Fibroblast of skin of left biceps (primary cell): ENCODE measurements around the gene ABHD12.

ENCODE experiments used
- DNase-seq, 2 experiments: peaks; one replicate each; pipeline ENCODE4 v3.0.0-alpha.2; 2013; ENCODE audit warnings: low read depth in 2 of 2

The ABHD12 gene

GRCh38 chr20:25289886-25290597 lies 100.6 kb downstream of the ABHD12 start:
- DNase-seq: no peak

- no peak for DNase-seq
Observed at GRCh38 chr20:25288291-25289181, 102.1 kb downstream of the ABHD12 start.

GRCh38 chr20:25287631-25288290 lies 102.9 kb downstream of the ABHD12 start:
- no peak for DNase-seq

- DNase-seq: no peak
Observed at GRCh38 chr20:25286917-25287316, 103.7 kb downstream of the ABHD12 start.

GRCh38 chr20:25285856-25286798 lies 104.5 kb downstream of the ABHD12 start:
- no peak for DNase-seq

GRCh38 chr20:25285091-25285647 lies 105.5 kb downstream of the ABHD12 start:
- no peak for DNase-seq

- DNase-seq: no peak
Observed at GRCh38 chr20:25284131-25284601, 106.5 kb downstream of the ABHD12 start.

- DNase-seq: no peak
Observed at GRCh38 chr20:25283221-25283951, 107.2 kb downstream of the ABHD12 start.

- DNase-seq: no peak
Observed at GRCh38 chr20:25282796-25283195, 107.8 kb downstream of the ABHD12 start.

- DNase-seq: no peak
Observed at GRCh38 chr20:25282034-25282781, 108.4 kb downstream of the ABHD12 start.

- DNase-seq: no peak
Observed at GRCh38 chr20:25281541-25281991, 109.1 kb downstream of the ABHD12 start.

- no peak for DNase-seq
Observed at GRCh38 chr20:25280574-25281535, 109.8 kb downstream of the ABHD12 start.

GRCh38 chr20:25280051-25280573 lies 110.5 kb downstream of the ABHD12 start:
- DNase-seq: no peak

- no peak for DNase-seq
Observed at GRCh38 chr20:25279403-25279802, 111.2 kb downstream of the ABHD12 start.

- DNase-seq: no peak
Observed at GRCh38 chr20:25278636-25279361, 111.8 kb downstream of the ABHD12 start.

GRCh38 chr20:25277941-25278521 lies 112.6 kb downstream of the ABHD12 start:
- no peak for DNase-seq
